ENCODE results near the gene KCNG2. TPM values are rescaled to one million over a fixed set of nuclear protein-coding genes. Genes with fewer than 3 reads are reported as not detected.

KCNG2 gene
- total RNA-seq, 4 donors from 2014 or later: 0.44 TPM; not detected in 3

DNA sequence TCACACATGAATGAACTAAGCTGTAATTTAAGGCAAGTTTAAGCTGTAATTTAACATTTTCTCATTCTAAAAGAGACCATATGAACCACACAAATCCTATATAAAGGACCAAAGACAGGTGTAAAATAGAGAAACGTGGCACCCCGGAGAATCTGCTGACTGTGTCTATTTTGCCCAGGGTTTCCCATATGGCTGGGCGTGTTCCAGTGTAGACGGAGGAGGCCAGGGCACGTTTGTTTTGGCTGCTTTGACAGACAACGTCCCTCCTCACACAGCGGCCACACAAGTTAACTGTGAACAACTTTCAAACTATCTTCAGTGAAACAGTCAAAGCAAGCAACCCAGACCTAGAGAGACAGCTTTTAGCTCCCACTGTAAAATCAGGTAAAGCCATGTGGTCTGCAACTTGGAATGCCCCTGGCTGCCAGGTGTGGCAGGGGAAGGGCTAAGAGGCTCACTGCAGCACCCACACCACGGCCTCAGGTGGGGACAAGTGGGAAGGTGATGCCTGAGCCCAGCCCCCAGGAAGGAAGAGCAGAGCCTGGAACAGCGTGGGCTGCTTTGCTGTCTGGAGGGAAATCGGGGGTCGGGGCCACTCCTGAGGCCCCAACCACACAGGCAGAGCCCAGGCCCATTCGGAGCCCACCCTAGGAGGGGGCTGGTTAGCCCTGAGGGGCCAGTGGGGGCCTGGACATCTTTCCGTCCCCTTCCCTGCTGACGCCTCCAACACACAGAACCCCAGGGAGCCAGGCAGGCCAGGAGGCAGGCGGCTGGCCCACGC lies 113.0 kb downstream of the KCNG2 start:
- TF ChIP-seq, protein P1, sequence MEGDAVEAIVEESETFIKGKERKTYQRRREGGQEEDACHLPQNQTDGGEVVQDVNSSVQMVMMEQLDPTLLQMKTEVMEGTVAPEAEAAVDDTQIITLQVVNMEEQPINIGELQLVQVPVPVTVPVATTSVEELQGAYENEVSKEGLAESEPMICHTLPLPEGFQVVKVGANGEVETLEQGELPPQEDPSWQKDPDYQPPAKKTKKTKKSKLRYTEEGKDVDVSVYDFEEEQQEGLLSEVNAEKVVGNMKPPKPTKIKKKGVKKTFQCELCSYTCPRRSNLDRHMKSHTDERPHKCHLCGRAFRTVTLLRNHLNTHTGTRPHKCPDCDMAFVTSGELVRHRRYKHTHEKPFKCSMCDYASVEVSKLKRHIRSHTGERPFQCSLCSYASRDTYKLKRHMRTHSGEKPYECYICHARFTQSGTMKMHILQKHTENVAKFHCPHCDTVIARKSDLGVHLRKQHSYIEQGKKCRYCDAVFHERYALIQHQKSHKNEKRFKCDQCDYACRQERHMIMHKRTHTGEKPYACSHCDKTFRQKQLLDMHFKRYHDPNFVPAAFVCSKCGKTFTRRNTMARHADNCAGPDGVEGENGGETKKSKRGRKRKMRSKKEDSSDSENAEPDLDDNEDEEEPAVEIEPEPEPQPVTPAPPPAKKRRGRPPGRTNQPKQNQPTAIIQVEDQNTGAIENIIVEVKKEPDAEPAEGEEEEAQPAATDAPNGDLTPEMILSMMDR (IDR thresholded peaks at IDR 0.05; ENCODE audit: low read depth): no peak

DNA sequence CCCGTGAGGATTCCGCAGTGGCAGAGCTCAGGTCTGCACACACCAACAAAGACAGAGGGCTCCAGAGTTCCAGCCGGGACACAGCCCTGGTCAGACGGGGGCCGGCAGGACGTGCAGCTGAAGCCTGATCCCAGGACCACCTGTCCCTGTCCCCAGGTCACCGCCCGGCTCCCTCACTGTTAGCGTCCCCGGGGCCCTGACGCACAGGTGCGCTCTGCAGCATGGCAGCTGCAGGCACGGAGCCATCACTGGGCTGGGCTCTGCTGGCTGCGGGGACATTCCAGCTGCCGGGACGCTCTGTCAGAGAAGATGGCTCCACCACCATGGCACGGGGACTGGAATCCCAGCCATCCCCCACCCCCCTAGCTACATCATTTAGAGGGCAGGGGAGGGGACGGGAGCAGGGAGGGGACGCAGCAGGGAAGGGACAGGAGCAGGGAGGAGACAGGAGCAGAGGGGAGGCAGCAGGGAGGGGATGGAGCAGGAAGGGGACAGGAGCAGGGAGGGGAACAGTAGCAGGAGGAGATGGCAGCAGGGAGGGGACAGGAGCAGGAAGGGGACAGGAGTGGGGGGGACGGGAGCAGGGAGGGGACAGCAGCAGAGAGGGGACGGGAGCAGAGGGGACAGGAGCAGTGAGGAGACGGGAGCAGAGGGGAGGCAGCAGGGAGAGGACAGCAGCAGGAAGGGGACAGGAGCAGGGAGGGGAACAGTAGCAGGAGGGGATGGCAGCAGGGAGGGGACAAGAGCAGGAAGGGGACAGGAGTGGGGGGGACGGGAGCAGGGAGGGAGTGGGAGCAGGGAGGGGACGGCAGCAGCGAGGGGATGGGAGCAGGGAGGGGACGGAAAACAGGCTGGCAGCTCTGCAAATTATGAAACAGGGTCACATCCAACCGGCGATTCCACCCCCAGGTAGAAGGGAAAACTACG lies 113.9 kb downstream of the KCNG2 start:
- TF ChIP-seq, protein P1 (IDR thresholded peaks at IDR 0.05; ENCODE audit: low read depth): no peak

DNA sequence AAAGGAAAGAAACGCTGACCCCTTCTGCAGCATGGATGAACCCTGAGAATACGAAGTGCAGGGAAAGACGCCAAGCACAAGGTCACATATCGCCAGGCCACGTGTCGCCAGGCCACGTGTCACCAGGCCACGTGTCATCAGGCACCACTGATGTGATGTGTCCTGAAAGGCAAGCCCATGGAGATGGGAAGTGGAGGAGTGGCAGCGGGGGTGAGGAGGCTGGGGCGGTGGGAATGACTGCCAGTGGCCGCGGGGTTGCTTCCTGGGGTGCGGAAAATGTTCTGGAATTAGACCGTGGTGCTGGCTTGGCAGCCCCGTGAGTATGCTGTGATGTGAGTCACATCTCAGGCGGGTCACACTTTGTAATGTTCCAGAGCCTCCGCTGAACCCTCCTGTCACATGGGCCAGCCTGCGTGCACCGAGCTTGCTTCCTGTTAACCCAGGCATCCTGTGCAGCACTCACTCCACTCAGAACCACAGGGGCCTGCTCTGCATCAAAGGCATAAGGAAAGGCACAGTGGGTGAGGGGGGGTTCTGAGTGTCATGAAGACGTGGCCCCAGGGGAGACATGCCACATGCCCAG lies 114.8 kb downstream of the KCNG2 start:
- TF ChIP-seq, protein P1 (IDR thresholded peaks at IDR 0.05; ENCODE audit: low read depth): no peak

DNA sequence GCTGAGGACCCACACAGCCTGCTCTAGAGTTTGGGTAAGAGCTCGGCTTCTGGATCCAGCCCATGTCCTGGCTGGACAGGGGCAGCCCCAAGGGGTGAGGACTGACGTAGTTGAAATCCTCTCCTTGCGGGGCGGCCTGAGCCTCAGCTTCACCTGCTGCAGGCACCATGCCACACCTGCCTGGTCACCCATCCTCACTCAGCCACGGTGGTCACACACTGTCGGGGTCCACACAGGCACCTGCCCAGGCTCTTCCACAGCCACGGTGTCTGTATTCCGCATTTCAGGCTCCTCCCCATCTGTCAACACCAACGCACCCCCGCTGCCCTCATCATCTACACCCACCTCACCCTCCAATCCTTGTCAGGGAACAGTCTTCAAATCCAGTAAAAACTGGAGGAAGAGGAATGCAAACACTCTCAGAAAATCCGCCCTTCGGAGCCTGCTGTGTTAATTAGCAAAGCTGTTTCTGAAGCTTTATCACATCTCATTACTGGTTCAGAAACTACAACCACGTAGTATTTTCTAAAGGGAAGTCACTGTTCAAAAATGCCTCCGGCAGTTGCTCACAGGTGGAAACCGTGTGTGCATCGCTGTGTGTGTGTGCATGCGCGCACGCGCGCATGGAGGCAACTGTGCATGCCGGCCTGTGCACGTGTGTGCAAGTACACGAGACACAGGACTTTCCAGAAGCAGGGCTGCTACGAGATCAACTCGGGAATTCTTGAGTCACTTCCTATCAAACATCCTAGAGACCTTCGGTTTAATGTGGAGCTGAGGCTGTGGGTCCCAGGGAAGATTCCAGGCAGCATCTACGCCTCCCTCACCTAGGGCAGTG lies 115.5 kb downstream of the KCNG2 start:
- TF ChIP-seq, protein P1 (IDR thresholded peaks at IDR 0.05; ENCODE audit: low read depth): no peak

DNA sequence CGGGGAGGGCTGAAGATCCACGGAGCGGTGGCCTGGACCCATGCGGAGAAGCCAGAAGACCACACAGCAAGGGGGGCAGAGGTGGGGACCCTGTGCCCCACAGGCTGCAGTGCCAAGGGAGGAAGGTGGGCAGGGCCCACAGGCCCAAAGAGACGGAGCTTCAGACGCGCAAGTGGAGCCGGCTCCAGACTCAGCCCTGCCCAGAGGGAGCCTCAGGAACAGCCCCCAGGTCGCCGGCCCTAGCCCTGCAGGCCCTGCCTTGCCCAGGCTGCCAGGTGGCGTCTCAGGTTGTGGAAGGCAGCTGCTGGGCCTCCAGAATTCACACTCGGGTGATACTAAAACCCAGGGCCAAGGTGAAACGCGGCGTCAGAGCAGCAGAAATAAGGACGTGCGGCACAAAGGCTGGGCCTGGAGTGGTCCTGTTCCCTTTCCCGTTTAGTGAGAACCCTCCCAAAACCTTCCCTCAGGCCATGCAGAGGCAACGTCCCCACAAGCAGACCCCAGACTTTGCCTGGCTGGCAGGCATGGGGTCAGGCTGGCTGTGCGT lies 116.9 kb downstream of the KCNG2 start:
- TF ChIP-seq, protein P1 (IDR thresholded peaks at IDR 0.05; ENCODE audit: low read depth): no peak

DNA sequence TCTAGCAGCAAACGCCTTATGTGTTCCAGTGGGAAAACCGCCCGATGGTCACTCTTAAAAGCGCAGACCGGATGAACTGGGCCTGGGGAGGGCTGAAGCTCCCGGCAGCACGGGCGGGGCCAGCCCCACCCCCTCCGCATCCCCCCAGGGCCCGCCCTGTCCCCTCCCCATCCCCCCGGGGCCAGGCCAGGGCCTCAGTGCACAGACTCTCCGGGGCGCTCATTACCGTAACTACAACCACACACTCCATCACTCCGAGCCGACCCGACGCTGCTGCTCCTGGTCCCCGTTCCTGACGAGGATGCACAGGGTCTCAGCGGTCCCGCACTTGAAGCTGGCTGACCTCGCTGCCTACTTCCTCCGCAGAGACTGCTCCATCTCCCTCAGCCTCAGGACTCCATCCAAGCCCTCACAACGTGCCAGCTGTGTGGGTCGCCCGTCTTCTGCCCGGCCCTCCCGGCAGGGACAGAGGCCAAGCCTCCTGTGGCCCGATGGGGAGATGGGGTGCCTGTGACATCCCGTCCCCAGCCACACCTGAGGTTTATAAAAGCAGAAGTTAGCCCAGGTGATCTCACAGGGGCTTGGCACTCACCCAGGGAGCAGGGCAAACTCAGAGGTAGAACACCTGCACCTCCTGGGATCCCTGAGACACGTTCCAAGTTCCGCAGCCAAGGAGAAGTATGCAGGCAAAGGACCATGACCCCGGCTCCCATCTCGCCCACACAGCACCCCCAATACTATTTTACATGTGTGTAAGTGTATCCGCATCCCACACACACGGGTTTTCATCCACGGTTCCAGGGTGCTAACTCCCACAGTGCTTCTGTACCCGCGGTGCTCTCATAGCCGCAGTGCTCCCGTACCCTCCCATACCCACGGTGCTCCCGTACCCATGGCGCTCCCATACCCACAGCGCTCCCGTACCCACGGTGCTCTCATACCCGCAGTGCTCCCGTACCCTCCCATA lies 117.7 kb downstream of the KCNG2 start:
- TF ChIP-seq, protein P1 (IDR thresholded peaks at IDR 0.05; ENCODE audit: low read depth): no peak
